Trophoblast cell (in vitro differentiated cells and primary cell): ENCODE results near the gene ACTA1.
"Not testable (repeated sequence)": the region's sequence is repeated elsewhere in the genome, so short reads cannot be mapped to it uniquely, and the experiment has no call there.

Experiments
- DNase-seq, 2 donors: peaks; one replicate each; pipeline ENCODE4 v3.0.0-alpha.2; 2016
- H2AFZ ChIP-seq: 2 replicates; pipeline ENCODE4 v1.6.1; 2013; ENCODE audit warnings: low read length, moderate library complexity, mild to moderate bottlenecking; ENCODE audit not compliant: insufficient read depth, poor library complexity
- H2AK5ac ChIP-seq: 2 replicates; pipeline ENCODE4 v1.6.1; 2013; ENCODE audit warnings: mild to moderate bottlenecking, low read length
- H2BK120ac ChIP-seq: 2 replicates; pipeline ENCODE4 v1.6.1; 2013; ENCODE audit warnings: low read length, mild to moderate bottlenecking, moderate library complexity; ENCODE audit not compliant: insufficient read depth, poor library complexity
- H2BK12ac ChIP-seq: 2 replicates; pipeline ENCODE4 v1.6.1; 2013; ENCODE audit warnings: mild to moderate bottlenecking, low read length, moderate library complexity
- H2BK5ac ChIP-seq: 2 replicates; pipeline ENCODE4 v1.6.1; 2013; ENCODE audit warnings: low read length, low read depth, moderate library complexity, mild to moderate bottlenecking; ENCODE audit not compliant: poor library complexity
- H3K14ac ChIP-seq: 2 replicates; pipeline ENCODE4 v1.6.1; 2013; ENCODE audit warnings: mild to moderate bottlenecking, low read length
- H3K18ac ChIP-seq: 2 replicates; pipeline ENCODE4 v1.6.1; 2013; ENCODE audit warnings: mild to moderate bottlenecking, low read length
- H3K23ac ChIP-seq: 2 replicates; pipeline ENCODE4 v1.6.1; 2013; ENCODE audit warnings: low read length
- H3K27ac ChIP-seq: 2 replicates; pipeline ENCODE4 v1.5.1; 2013; ENCODE audit warnings: low read depth, mild to moderate bottlenecking, inconsistent platforms, low read length, moderate library complexity
- H3K27me3 ChIP-seq: 2 replicates; pipeline ENCODE4 v1.6.1; 2013; ENCODE audit warnings: inconsistent platforms, mild to moderate bottlenecking, low read length, moderate library complexity; ENCODE audit not compliant: insufficient read depth
- H3K36me3 ChIP-seq, 2 experiments: 1 replicate in 1 of 2; 2 replicates in 1 of 2; pipeline ENCODE4 v1.6.1; 2013; ENCODE audit warnings: low read length in 2 of 2, mild to moderate bottlenecking in 2 of 2, moderate library complexity in 1 of 2; ENCODE audit not compliant: insufficient read depth in 2 of 2, control insufficient read depth in 1 of 2
- H3K4ac ChIP-seq: 2 replicates; pipeline ENCODE4 v1.6.1; 2013; ENCODE audit warnings: low read depth, mild to moderate bottlenecking, low read length, moderate library complexity
- H3K4me1 ChIP-seq, 2 experiments: 1 replicate in 1 of 2; 2 replicates in 1 of 2; pipeline ENCODE4 v1.6.1; 2013; ENCODE audit warnings: low read length in 2 of 2, mild to moderate bottlenecking in 2 of 2, moderate library complexity in 1 of 2; ENCODE audit not compliant: insufficient read depth in 2 of 2, control insufficient read depth in 1 of 2
- H3K4me2 ChIP-seq: 2 replicates; pipeline ENCODE4 v1.6.1; 2013; ENCODE audit warnings: inconsistent platforms, mild to moderate bottlenecking, low read length, moderate library complexity
- H3K4me3 ChIP-seq: 2 replicates; pipeline ENCODE4 v1.5.1; 2013; ENCODE audit warnings: mild to moderate bottlenecking, low read depth, low read length, inconsistent platforms
- H3K79me1 ChIP-seq: one replicate; pipeline ENCODE4 v1.6.1; 2013; ENCODE audit warnings: low read length
- H3K79me2 ChIP-seq: 2 replicates; pipeline ENCODE4 v1.6.1; 2013; ENCODE audit warnings: low read length, mild to moderate bottlenecking; ENCODE audit not compliant: control insufficient read depth, insufficient read depth, poor library complexity
- H3K9ac ChIP-seq: 2 replicates; pipeline ENCODE4 v1.6.1; 2013; ENCODE audit warnings: mild to moderate bottlenecking, low read length
- H3K9me3 ChIP-seq: 2 replicates; pipeline ENCODE4 v1.6.1; 2013; ENCODE audit warnings: low read depth, mild to moderate bottlenecking, control low read depth, inconsistent platforms, low read length; ENCODE audit not compliant: insufficient read depth
- H4K12ac ChIP-seq: 2 replicates; pipeline ENCODE4 v1.6.1; 2013; ENCODE audit warnings: low read depth, mild to moderate bottlenecking, low read length, moderate library complexity
- H4K8ac ChIP-seq: 2 replicates; pipeline ENCODE4 v1.6.1; 2013; ENCODE audit warnings: low read depth, mild to moderate bottlenecking, low read length, moderate library complexity
- H4K91ac ChIP-seq: one replicate; pipeline ENCODE4 v1.6.1; 2013; ENCODE audit warnings: low read depth, mild to moderate bottlenecking, low read length, moderate library complexity
- WGBS: extraction: QIAGEN DNeasy Blood & Tissue Kit; methylation state at CpG from one replicate; pipeline ENCODE4 v1.1.7; 2013; ENCODE audit warnings: missing lambda C conversion rate; ENCODE audit not compliant: insufficient read length, insufficient coverage; ENCODE audit errors: extremely low coverage; 5-methylcytosine and 5-hydroxymethylcytosine counted together

Gene ACTA1

GRCh38 chr1:229478852-229479251, 45.0 kb upstream of the ACTA1 start:
- Histone ChIP-seq H4K8ac (no peak overlapping the region), H2AFZ (no peak overlapping the region), H3K4me1 (no peaks in the 10 kb centered on the region), H2BK120ac (no peak overlapping the region), H4K91ac (no peak overlapping the region), H3K4me3 (no peak overlapping the region), H3K79me1 (no peaks in the 10 kb centered on the region), H3K79me2 (no peaks in the 10 kb centered on the region), H2BK12ac (no peak overlapping the region), H3K27ac (no peak overlapping the region), H2BK5ac (no peak overlapping the region), H3K14ac (no peak overlapping the region), H3K9ac (no peak overlapping the region), H3K4me2 (no peak overlapping the region), H2AK5ac (no peak overlapping the region), H3K27me3 (no peaks in the 10 kb centered on the region), H3K36me3 (peaks cover 27 to 40% of the 10 kb centered on the region in 2 experiments), H3K18ac (no peak overlapping the region), H3K4ac (no peak overlapping the region), H3K23ac (no peak overlapping the region), H3K9me3 (no peaks in the 10 kb centered on the region), H4K12ac (no peak overlapping the region)
- DNase-seq = no peak
- WGBS = no CpG with 5 or more reads among the region's 1 CpG

GRCh38 chr1:229475859-229476258, 42.0 kb upstream of the ACTA1 start:
- not testable (repeated sequence) for H3K14ac ChIP-seq, H3K18ac ChIP-seq, H2BK5ac ChIP-seq, H2BK12ac ChIP-seq, H3K27ac ChIP-seq, H3K4me2 ChIP-seq, DNase-seq, H2AK5ac ChIP-seq, H2AFZ ChIP-seq, H3K9ac ChIP-seq, H3K9me3 ChIP-seq, H4K12ac ChIP-seq, H3K23ac ChIP-seq, H3K79me2 ChIP-seq, H4K8ac ChIP-seq, H3K4me1 ChIP-seq, H3K79me1 ChIP-seq, H2BK120ac ChIP-seq, H3K4ac ChIP-seq, H4K91ac ChIP-seq, H3K27me3 ChIP-seq, H3K4me3 ChIP-seq
- H3K36me3 ChIP-seq = peaks cover 26 to 34% of the 10 kb centered on the region in 2 experiments
- WGBS = no CpG with 5 or more reads among the region's 13 CpGs

GRCh38 chr1:229474509-229474908, 40.6 kb upstream of the ACTA1 start:
- no peak overlapping the region for H3K18ac ChIP-seq
- H3K36me3 ChIP-seq = peaks cover 29 to 39% of the 10 kb centered on the region in 2 experiments
- H2BK5ac ChIP-seq = no peak overlapping the region
- no CpG with 5 or more reads among the region's 2 CpGs for WGBS
- no peak overlapping the region for H4K8ac ChIP-seq
- H3K79me1 ChIP-seq = no peaks in the 10 kb centered on the region
- H3K14ac ChIP-seq = no peak overlapping the region
- H3K4me3 ChIP-seq = no peak overlapping the region
- H4K91ac ChIP-seq = no peak overlapping the region
- H2AK5ac ChIP-seq = no peak overlapping the region
- no peaks in the 10 kb centered on the region for H3K27me3 ChIP-seq
- H4K12ac ChIP-seq = no peak overlapping the region
- no peaks in the 10 kb centered on the region for H3K9me3 ChIP-seq
- no peak overlapping the region for H3K27ac ChIP-seq
- H3K4me1 ChIP-seq = no peaks in the 10 kb centered on the region
- no peaks in the 10 kb centered on the region for H3K79me2 ChIP-seq
- H2BK12ac ChIP-seq = no peak overlapping the region
- no peak overlapping the region for H3K4ac ChIP-seq
- H2AFZ ChIP-seq = no peak overlapping the region
- no peak overlapping the region for H3K4me2 ChIP-seq
- no peak overlapping the region for H3K9ac ChIP-seq
- no peak for DNase-seq
- H3K23ac ChIP-seq = no peak overlapping the region
- no peak overlapping the region for H2BK120ac ChIP-seq

- Histone ChIP-seq H4K8ac (no peak overlapping the region), H3K9me3 (no peaks in the 10 kb centered on the region), H2AFZ (no peak overlapping the region), H3K23ac (no peak overlapping the region), H3K4ac (no peak overlapping the region), H2AK5ac (no peak overlapping the region), H3K9ac (no peak overlapping the region), H3K36me3 (peaks cover 30 to 39% of the 10 kb centered on the region in 2 experiments), H2BK5ac (no peak overlapping the region), H4K12ac (no peak overlapping the region), H3K79me1 (no peaks in the 10 kb centered on the region), H2BK120ac (no peak overlapping the region), H2BK12ac (no peak overlapping the region), H3K18ac (no peak overlapping the region), H4K91ac (no peak overlapping the region), H3K27me3 (no peaks in the 10 kb centered on the region), H3K27ac (no peak overlapping the region), H3K4me2 (no peak overlapping the region), H3K4me3 (no peak overlapping the region), H3K79me2 (no peaks in the 10 kb centered on the region), H3K4me1 (no peaks in the 10 kb centered on the region), H3K14ac (no peak overlapping the region)
- no peak for DNase-seq
- WGBS = no CpG with 5 or more reads among the region's 3 CpGs
Measured at GRCh38 chr1:229471175-229471574, 37.3 kb upstream of the ACTA1 start.
